Gastroesophageal sphincter (tissue), 3 donors: Measurements from ENCODE around the gene OXNAD1.

Source experiments
- POLR2AphosphoS5 ChIP-seq: sonication (generic); formaldehyde crosslinking; IDR thresholded peaks from one replicate; pipeline ENCODE4 v1.6.1; 2017; ENCODE audit warnings: antibody characterized with exemption
- TF ChIP-seq, protein P1 (sequence below), 4 experiments: fragments of 200-600 bp in 2 of 4; fragments of 450-650 bp in 2 of 4; sonication (generic) in 1 of 4; IDR thresholded peaks; one replicate each; pipeline ENCODE4 v1.5.1; 2017 to 2019; ENCODE audit warnings: antibody characterized with exemption in 4 of 4, mild to moderate bottlenecking in 2 of 4, moderate library complexity in 2 of 4

DNA sequence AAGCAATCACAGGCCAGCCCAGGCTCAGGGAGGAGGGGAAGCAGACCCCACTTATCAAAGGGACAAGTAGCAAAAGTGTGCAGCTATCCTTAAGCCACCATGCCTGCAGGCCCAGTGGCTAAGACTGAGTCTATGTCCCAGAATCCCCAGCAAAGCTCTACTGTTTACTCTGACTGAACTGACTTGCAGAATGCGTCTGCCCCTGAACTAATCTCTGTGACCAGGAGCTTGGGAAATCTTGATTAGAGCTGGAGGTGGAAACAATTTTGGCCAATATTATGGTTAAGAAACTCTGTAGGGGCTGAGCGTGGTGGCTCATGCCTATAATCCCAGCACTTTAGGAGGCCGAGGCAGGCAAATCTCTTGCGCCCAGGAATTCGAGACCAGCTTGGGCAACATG is 22.8 kb upstream of the OXNAD1 start:
- TF ChIP-seq, protein P1, sequence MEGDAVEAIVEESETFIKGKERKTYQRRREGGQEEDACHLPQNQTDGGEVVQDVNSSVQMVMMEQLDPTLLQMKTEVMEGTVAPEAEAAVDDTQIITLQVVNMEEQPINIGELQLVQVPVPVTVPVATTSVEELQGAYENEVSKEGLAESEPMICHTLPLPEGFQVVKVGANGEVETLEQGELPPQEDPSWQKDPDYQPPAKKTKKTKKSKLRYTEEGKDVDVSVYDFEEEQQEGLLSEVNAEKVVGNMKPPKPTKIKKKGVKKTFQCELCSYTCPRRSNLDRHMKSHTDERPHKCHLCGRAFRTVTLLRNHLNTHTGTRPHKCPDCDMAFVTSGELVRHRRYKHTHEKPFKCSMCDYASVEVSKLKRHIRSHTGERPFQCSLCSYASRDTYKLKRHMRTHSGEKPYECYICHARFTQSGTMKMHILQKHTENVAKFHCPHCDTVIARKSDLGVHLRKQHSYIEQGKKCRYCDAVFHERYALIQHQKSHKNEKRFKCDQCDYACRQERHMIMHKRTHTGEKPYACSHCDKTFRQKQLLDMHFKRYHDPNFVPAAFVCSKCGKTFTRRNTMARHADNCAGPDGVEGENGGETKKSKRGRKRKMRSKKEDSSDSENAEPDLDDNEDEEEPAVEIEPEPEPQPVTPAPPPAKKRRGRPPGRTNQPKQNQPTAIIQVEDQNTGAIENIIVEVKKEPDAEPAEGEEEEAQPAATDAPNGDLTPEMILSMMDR (IDR thresholded peaks at IDR 0.05), result no peak
- no peak for TF ChIP-seq POLR2AphosphoS5
